Endodermal cell (in vitro differentiated cells): ENCODE results near the gene PMM2. TPM values are rescaled to one million over a fixed set of nuclear protein-coding genes. Genes with fewer than 3 reads are reported as not detected.
A peak's percentile ranks its signal among the peaks of the same experiment; 100 is the strongest.

Experiments used
- DNase-seq: peaks from one replicate; pipeline ENCODE4 v3.0.0-alpha.2; 2017
- H3K27ac ChIP-seq: 2 replicates; pipeline ENCODE4 v1.5.1; 2013; ENCODE audit warnings: mild to moderate bottlenecking, low read depth, low read length, moderate library complexity
- H3K27me3 ChIP-seq: 2 replicates; pipeline ENCODE4 v1.6.1; 2013; ENCODE audit warnings: mild to moderate bottlenecking, low read length, moderate library complexity; ENCODE audit not compliant: insufficient read depth, control insufficient read depth, poor library complexity, severe bottlenecking
- H3K36me3 ChIP-seq: 2 replicates; pipeline ENCODE4 v1.7.0; 2013; ENCODE audit warnings: mild to moderate bottlenecking, low read length, moderate library complexity; ENCODE audit not compliant: control insufficient read depth, insufficient read depth
- H3K4me1 ChIP-seq: one replicate; pipeline ENCODE4 v1.7.0; 2013; ENCODE audit warnings: low read length; ENCODE audit not compliant: control insufficient read depth, insufficient read depth
- H3K4me3 ChIP-seq: 2 replicates; pipeline ENCODE4 v1.5.1; 2013; ENCODE audit warnings: mild to moderate bottlenecking, low read length, moderate library complexity
- H3K9ac ChIP-seq: 2 replicates; pipeline ENCODE4 v1.6.1; 2013; ENCODE audit warnings: mild to moderate bottlenecking, low read length, moderate library complexity; ENCODE audit not compliant: poor library complexity, severe bottlenecking; ENCODE audit errors: extremely low read depth
- H3K9me3 ChIP-seq: 2 replicates; pipeline ENCODE4 v1.6.1; 2013; ENCODE audit warnings: mild to moderate bottlenecking, low read length, moderate library complexity; ENCODE audit not compliant: control insufficient read depth
- H3K27ac Mint-ChIP-seq: 2 replicates; pipeline ENCODE4 v1.8.0; 2020; ENCODE audit warnings: mixed read lengths
- H3K27me3 Mint-ChIP-seq: 2 replicates; pipeline ENCODE4 v1.8.0; 2021; ENCODE audit warnings: mild to moderate bottlenecking, mixed read lengths; ENCODE audit not compliant: insufficient read depth
- H3K36me3 Mint-ChIP-seq: 2 replicates; pipeline ENCODE4 v1.8.0; 2020; ENCODE audit warnings: low read depth, mixed read lengths
- H3K4me1 Mint-ChIP-seq: 2 replicates; pipeline ENCODE4 v1.8.0; 2020; ENCODE audit warnings: mixed read lengths
- H3K4me3 Mint-ChIP-seq: 2 replicates; pipeline ENCODE4 v1.8.0; 2020; ENCODE audit warnings: mild to moderate bottlenecking, moderate library complexity, mixed read lengths
- H3K9me3 Mint-ChIP-seq: 2 replicates; pipeline ENCODE4 v1.8.0; 2020; ENCODE audit warnings: mild to moderate bottlenecking, mixed read lengths
- WGBS, 2 experiments: methylation state at CpG; one replicate each; pipeline versions ENCODE4 v1.1.5 to v1.1.7; 2013; ENCODE audit warnings: missing lambda C conversion rate in 2 of 2, mixed read lengths in 1 of 2; ENCODE audit not compliant: insufficient coverage in 1 of 2, insufficient read length in 1 of 2; 5-methylcytosine and 5-hydroxymethylcytosine counted together
- total RNA-seq, 2 donors: library from RNA; stranded (reverse); fragmentation: NEBNext Ultra II Directional in 1 of 2; extraction: Animal tissue kit (Norgen Biotek cat#: 25700) in 1 of 2; gene quantifications; 2 replicates in 1 of 2; 3 replicates in 1 of 2; pipeline ENCODE4 v1.2.1, GENCODE V29; 2021
- TF ChIP-seq, protein P1 (sequence below): fragments of 200-600 bp; sonication (generic); conservative IDR thresholded peaks from 2 replicates; pipeline ENCODE4 v1.5.0; 2021; ENCODE audit warnings: antibody characterized with exemption, mild to moderate bottlenecking

PMM2 gene
- total RNA-seq, 2 donors from 2014 or later, result 47.6 to 48.2 TPM

DNA sequence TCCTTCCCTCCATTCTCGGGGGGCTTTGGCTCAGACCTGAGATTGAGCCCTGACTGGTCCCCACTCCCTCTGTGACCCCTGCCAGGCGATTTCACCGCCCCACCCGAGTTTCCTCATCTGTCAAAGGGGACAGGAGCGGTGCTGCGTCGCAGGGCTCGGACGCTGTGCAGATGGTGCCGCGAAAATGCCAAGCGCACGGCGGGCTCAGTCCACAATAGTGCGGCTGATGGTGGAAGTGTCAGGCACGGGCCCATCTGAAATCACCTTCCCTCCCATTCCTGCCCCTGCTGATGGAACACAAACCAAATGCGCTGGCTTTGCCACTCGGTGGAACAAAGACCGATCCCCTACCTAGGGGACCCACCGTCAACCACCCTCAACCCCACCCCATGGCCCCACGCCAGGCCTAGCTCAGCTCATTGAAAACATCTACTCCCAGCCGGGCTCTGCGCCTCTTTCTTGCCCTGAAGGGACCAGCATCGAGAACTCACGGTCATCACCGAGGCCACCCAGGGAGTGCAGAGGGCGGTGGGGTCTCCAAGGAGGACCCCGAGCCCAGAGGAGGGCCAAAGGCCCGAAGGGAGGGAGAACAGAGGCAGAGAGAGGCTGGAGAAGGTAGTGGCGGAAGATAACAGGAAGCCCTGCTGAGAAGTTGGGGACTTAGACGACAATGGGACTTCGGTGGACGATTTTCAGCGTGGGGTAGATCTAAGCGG, 69.7 kb downstream of the PMM2 start:
- Histone ChIP-seq H3K4me1 (peaks cover 26% of the 10 kb centered on the region), H3K27me3 (no peaks in the 10 kb centered on the region), H3K27ac (peak overlapping the region; percentile 95), H3K9ac (peak overlapping the region; percentile 90), H3K36me3 (peaks cover 30% of the 10 kb centered on the region), H3K4me3 (peak overlapping the region; percentile 89), H3K9me3 (no peaks in the 10 kb centered on the region)
- 0 to 1% methylated on average over 15 to 35 of the region's 35 CpGs for WGBS, 2 experiments
- Mint-ChIP-seq H3K9me3 (no peaks in the 10 kb centered on the region), H3K27ac (peak overlapping the region; percentile 95), H3K27me3 (peaks cover 3% of the 10 kb centered on the region), H3K4me3 (peak overlapping the region; percentile 88), H3K4me1 (peaks cover 40% of the 10 kb centered on the region), H3K36me3 (peaks cover 11% of the 10 kb centered on the region)
- TF ChIP-seq, protein P1, sequence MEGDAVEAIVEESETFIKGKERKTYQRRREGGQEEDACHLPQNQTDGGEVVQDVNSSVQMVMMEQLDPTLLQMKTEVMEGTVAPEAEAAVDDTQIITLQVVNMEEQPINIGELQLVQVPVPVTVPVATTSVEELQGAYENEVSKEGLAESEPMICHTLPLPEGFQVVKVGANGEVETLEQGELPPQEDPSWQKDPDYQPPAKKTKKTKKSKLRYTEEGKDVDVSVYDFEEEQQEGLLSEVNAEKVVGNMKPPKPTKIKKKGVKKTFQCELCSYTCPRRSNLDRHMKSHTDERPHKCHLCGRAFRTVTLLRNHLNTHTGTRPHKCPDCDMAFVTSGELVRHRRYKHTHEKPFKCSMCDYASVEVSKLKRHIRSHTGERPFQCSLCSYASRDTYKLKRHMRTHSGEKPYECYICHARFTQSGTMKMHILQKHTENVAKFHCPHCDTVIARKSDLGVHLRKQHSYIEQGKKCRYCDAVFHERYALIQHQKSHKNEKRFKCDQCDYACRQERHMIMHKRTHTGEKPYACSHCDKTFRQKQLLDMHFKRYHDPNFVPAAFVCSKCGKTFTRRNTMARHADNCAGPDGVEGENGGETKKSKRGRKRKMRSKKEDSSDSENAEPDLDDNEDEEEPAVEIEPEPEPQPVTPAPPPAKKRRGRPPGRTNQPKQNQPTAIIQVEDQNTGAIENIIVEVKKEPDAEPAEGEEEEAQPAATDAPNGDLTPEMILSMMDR, result no peak
- peak; percentile 76 for DNase-seq

GRCh38 chr16:8867932-8868415, 70.3 kb downstream of the PMM2 start:
- Histone ChIP-seq H3K27ac (peak overlapping the region; percentile 95), H3K4me1 (peaks cover 26% of the 10 kb centered on the region), H3K4me3 (peak overlapping the region; percentile 89), H3K36me3 (peaks cover 28% of the 10 kb centered on the region), H3K9me3 (no peaks in the 10 kb centered on the region), H3K9ac (peak overlapping the region; percentile 90), H3K27me3 (no peaks in the 10 kb centered on the region)
- Mint-ChIP-seq H3K36me3 (peaks cover 7% of the 10 kb centered on the region), H3K9me3 (no peaks in the 10 kb centered on the region), H3K4me1 (peaks cover 35% of the 10 kb centered on the region), H3K4me3 (peak overlapping the region; percentile 88), H3K27me3 (peaks cover 3% of the 10 kb centered on the region), H3K27ac (peak overlapping the region; percentile 95)
- TF ChIP-seq, protein P1, result no peak
- no peak for DNase-seq
- WGBS, 2 experiments, result 0 to 1% methylated on average over 3 to 16 of the region's 16 CpGs

- Histone ChIP-seq H3K4me1 (peaks cover 20% of the 10 kb centered on the region), H3K4me3 (peak within 1 kb of the TSS; percentile 89), H3K9ac (peak within 1 kb of the TSS; percentile 90), H3K27ac (peak within 1 kb of the TSS; percentile 95), H3K9me3 (no peaks in the 10 kb centered on the region), H3K36me3 (peaks cover 22% of the 10 kb centered on the region), H3K27me3 (no peaks in the 10 kb centered on the region)
- H3K4me1 Mint-ChIP-seq, result peaks cover 31% of the 10 kb centered on the region
- TF ChIP-seq, protein P1, result no peak
- H3K36me3 Mint-ChIP-seq, result peaks cover 7% of the 10 kb centered on the region
- peak within 1 kb of the TSS; percentile 95 for H3K27ac Mint-ChIP-seq
- peak; percentile 97 for DNase-seq
- peaks cover 3% of the 10 kb centered on the region for H3K27me3 Mint-ChIP-seq
- H3K9me3 Mint-ChIP-seq, result no peaks in the 10 kb centered on the region
- H3K4me3 Mint-ChIP-seq, result peak within 1 kb of the TSS; percentile 88
- 0% methylated on average over 11 to 82 of the region's 83 CpGs for WGBS, 2 experiments
These were observed 71.0 kb downstream of the PMM2 start, which contains the start of gene CARHSP1 for GRCh38 chr16:8868416-8869211. Gene CARHSP1 (minus strand): TSS chr16:8869006. CDS start chr16:8859328, 9,678 bp downstream.
